IPS DF 4.7 (cell line): Measurements from ENCODE around the gene GNAQ.
"Not testable (repeated sequence)": the region's sequence is repeated elsewhere in the genome, so short reads cannot be mapped to it uniquely, and the experiment has no call there.

Experiments used
- DNase-seq: peaks from one replicate; pipeline ENCODE4 v3.0.0-alpha.2; 2013; ENCODE audit warnings: low spot score; ENCODE audit errors: extremely low read depth

Gene GNAQ

GRCh38 chr9:77879437-77879943 lies 152.1 kb downstream of the GNAQ start:
- DNase-seq = no peak

DNA sequence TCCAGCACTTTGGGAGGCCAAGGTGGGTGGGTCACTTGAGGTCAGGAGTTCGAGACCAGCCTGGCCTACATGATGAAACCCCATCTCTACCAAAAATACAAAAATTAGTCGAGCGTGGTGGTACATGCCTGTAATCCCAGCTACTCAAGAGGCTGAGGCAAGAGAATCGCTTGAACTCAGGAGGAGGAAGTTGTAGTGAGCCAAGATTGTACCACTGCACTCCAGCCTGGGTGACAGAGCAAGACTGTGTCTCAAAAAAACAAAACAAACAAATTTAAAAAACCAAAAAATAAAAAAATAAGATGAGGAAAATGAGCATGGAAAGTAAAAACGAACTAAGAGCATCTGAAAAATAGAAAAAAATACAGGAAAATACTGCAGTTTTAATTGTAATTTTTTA lies 152.8 kb downstream of the GNAQ start:
- DNase-seq = not testable (repeated sequence)

DNA sequence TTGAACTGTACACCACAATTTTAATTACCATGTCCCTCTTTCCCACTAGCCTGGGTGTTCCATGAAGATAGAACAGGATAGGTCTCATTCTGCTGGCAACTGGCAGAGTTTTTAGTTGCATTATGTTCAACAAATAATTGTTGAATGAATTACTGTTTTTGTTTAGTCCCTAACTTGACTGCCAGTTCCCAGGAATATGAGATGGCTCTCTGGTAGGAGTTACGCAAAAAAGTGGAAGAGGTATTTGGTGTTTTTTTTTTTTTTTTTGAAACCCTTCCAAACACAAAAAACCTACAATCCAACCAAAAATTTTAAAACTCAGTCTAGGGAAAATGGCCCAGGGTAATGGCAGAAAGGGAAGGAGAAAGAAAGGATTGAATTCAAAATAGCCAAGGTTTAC lies 153.6 kb downstream of the GNAQ start:
- DNase-seq = no peak

DNA sequence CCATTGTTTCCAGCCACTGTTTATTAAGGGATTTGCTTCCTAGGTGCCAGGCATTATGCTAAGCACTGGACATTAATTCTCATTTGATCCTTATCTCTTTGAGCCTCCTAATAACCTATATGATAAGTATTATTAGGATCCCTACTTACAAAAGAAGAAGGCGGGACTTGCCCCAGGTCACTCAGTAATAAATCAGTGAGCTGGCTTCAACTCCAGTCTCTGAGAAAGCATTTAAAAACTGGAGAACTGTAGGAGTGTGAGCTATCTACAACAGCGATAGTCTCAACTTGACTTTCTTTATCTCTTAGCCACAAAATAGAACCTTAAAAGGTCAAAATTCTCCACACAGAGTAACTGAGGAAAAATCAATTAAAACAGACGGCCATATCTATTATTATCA lies 155.0 kb downstream of the GNAQ start:
- no peak for DNase-seq

DNA sequence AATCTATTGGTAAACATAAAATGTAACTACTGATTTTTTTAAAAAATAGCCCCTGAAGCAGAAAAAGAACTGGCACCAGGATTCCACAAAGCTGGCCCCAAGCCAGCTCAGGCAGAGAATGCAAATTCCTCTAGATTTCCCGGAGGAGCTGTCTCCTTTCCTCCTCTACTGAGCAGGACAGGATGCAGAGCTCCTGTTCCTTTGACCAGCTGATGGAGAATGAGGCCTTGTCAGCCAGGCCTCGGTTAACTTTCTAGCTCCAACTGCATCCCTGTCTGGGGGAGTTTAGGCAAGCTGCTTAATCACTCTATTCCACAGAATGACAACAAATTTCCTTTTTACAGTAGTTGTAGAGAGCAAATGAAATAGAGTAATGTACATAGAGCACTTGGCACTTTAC lies 155.5 kb downstream of the GNAQ start:
- DNase-seq = no peak

- no peak for DNase-seq
Observed at GRCh38 chr9:77872863-77873262, 158.7 kb downstream of the GNAQ start.

GRCh38 chr9:77872177-77872576 lies 159.4 kb downstream of the GNAQ start:
- no peak for DNase-seq

DNA sequence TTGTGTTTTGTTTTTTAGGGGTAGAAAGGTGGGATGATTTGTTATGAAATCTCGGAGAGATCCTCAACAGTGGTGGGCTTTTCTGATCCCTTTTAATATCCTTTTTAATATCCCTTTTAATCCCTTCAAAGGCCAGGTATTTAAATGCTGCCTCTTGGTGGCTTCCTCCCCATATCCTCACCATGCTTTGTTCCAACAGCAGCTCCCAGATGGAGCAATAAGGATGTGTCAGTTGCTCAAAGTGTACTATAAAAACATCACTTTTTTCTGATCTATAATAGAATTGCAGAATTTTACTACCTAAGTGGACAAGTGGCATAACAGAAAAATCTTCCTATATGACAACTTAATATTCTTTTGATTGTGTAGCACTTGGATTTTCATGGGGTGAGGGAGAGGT lies 160.1 kb downstream of the GNAQ start:
- no peak for DNase-seq

DNA sequence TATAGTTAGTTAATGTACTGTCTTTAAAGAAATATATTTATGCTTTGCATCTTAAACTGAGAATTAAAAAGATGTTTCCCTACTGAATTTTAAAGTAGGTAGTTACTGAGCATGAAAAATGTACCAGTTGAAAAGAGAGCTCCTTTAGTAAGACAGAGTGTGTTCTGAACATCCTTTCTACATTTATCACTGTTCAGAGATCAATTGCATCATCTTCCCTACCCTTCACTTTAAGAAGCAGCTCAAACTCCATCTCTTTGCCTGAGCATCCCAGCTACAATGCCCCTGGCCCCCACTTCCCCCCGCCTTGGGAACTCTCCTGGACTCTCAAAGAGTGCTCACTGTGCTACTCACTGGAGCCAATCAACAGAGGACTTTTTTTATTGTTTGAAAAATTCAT lies 164.7 kb downstream of the GNAQ start:
- no peak for DNase-seq

GRCh38 chr9:77865385-77866047 lies 166.1 kb downstream of the GNAQ start:
- DNase-seq = no peak

DNA sequence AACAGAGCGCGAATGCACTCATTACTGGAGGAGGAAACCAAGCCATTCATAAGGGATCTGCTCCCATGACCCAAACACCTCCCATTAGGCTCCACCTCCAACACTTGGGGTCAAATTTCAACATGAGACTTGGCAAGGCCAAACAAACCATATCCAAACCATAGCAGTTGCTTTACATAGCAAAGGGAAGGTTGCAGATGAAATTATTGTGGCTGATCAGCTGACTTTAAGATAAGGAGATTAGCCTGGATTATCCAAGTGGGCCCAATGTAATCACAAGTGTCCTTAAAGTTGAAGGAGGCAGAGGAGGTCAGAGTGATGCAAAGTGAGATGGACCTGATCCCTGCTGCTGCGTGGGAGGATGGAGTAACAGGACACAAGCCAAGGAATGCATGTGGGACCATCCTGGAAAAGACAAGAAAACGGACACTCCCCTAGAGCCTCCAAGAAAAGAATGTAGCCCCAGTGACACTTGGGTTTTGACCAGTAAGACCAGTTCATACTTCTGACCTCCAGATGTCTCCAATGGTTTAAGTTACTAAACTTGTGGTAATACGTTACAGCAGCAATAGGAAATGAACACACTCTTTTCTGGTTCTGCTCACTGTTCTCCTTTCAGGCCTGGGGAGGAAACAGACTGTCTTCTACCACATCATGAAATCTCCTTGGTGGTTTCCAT lies 167.3 kb downstream of the GNAQ start:
- no peak for DNase-seq

GRCh38 chr9:77863638-77864037 lies 168.0 kb downstream of the GNAQ start:
- DNase-seq = not testable (repeated sequence)

DNA sequence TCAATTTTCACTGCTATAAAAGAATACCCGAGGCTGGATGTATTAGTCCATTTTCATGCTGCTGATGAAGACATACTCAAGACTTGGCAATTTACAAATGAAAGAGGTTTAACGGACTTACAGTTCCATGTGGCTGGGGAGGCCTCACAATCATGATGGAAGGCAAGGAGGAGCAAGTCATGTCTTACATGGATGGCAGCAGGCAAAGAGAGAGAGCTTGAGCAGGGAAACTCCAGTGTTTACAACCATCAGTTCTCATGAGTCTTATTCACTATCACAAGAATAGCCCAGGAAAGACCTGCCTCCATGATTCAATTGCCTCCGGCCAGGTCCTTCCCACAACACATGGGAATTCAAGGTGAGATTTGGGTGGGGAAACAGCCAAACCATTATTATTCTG lies 170.7 kb downstream of the GNAQ start:
- DNase-seq = not testable (repeated sequence)

DNA sequence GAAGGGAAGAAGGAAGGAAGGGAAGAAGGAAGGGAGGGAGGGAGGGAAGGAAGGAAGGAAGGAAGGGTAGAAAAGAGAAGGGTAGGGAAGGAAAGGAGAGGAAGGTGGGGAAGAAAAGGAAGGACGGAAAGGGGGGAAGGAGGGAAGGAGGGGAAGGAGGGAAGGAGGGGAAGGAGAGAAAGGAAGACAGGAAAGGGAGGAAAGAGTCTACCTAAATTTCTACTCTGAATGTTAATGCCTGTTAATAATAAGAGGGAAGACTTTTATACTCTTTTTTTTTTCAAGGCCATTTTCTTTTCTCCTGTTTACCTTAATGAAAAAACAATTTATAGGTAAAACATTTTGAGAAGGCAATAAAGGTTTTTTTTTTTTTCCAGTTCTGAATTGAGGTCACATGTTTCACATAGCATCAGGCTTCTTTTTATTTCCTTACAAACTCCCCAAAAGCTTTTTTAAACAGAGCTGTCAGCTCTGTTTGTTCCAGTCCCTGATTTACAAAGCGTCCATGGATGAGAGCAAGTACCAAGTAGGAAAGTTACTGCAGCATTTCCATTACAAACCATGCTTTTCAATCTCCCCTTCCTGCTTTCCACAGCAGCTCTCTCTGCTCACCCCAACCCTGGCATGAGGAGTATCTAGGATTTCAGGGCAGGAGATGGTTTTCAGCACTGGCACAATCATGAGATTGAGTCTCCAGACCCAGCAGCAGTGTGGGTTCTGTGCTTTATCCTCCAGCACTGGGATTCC lies 173.9 kb downstream of the GNAQ start:
- DNase-seq = no peak

DNA sequence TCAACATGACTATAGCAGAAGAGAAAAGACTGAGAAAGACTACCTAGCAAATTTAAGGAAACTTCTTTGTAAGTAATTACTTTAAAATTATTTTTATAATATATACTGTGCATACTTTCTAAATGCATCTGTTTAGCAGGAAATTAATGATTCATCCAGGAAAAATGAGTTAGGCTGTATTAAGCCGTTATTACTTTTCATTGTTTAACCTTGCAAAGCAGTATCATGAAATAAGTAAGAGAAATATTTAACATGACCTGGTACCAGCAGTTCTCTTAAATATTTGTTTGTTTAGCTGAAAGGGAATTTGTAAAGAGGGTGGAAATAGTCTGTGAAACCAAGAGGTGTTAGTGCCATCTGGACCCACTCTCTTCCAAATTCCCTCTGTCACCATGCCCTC lies 175.0 kb downstream of the GNAQ start:
- no peak for DNase-seq

DNA sequence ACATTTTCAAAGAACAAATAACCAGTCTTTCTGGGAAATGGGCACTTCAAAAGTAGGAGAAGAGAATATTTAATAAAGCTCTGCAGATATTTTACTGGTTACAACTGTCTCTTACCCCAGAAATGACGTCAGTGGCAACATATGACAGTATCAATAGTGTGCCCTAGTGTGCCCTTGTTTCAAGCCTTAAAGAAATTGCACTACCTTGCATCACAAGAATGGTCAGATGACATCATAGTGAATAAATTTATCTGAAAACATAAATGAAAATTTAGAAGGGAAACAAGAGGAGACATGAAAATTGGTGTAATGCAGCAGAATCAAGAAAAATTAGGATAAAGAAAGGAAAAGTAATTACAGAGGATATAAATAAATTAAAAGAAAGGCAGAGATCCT lies 176.7 kb downstream of the GNAQ start:
- DNase-seq = no peak

DNA sequence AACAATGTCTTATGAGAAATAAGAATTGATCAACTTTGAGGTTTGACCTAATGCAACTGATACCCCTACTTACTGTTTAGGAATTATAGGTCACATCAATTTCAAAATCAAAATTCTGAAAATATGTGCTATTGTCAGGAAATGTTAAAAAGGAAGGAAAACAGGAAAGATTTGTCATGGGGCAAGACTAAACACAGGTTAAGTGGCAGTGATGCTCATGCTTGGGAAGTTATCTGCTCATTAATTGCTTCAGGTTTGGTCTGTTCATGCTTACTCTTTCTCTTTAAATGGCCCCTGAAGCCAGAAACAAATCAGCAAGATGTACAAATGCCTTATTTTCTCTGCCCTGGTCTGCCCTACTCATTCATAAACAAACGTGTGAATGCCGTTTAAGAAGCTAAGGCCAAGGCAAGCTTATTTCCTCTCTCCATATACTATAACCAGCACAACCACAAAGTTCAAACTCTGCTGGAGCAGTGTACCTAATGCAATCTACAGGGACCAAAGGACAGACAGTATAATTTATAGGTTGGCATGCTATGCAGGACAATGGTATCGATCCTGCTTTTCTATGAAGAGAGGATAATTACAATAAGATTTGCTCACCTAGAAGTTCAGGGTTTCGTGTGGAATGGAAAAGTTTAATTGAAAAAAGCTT lies 177.2 kb downstream of the GNAQ start:
- no peak for DNase-seq

- DNase-seq = no peak
Observed at GRCh38 chr9:77853716-77854115, 177.9 kb downstream of the GNAQ start.

DNA sequence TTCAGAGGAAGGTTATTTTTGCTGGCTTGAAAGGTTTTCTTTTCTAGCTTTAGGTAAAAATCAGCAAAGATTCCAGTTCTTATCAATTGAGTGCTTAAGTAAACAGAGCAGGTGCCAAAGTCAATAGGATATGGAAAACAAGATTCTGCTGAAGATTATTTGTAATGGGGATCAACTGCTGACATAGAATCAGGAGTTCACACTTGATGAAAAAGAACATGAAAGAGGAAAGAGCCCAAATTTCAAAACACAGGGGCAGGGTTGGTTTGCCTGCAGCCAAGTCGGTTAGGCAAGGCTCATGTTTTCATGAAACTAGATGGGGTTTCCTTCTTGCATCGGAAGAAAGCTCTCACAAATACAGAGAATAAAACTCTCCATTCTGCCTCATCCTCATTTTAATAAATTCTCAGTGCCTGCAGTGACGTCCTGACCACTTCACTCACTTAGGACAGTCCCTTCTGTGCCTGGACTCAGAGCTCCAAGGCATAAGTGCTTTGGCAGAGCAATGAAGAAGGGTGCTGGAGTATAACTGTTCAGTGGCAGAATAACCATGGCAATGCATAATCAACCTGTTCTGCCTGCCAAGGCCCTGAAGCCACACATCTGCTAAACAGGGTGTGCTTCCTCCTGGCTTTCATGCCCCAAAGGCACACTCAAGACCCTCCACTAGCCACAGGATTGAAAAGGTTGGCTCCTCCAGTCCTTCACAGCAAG lies 179.6 kb downstream of the GNAQ start:
- DNase-seq = no peak

DNA sequence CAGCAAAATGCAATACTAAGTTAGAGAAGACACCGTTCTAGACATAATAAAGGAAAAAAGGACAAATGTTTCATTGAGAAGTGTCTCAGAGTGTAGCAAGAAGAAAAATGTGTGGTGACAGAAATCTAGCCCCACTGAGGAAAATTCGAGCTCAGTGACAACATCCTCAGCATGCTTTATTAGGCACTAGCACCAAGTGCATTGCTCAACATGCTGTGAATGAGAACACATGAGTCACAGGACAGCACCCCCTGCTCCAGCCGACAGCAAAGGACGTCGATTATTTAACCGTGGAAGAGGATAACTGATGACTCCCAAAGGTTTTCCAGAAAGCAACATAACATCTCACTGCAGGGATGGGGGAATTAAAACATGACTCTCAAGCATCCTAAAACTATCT lies 182.7 kb downstream of the GNAQ start:
- no peak for DNase-seq

- DNase-seq = no peak
Observed at GRCh38 chr9:77848404-77848803, 183.2 kb downstream of the GNAQ start.
